D721Med (cell line): ENCODE data around the gene NLRP6.

Experiments used
- DNase-seq: peaks from one replicate; pipeline ENCODE4 v3.0.0; 2011; ENCODE audit warnings: low spot score; ENCODE audit not compliant: insufficient read length
- FAIRE-seq: peaks from 2 replicates; lab custom pipeline; 2011; peaks lifted over from hg19 to GRCh38; lab: Jason Lieb, UNC
- CTCF ChIP-seq: IDR thresholded peaks from 2 replicates; pipeline ENCODE4 v1.5.1; 2012; ENCODE audit warnings: mild to moderate bottlenecking, control low read depth; ENCODE audit not compliant: insufficient read depth; ENCODE audit errors: missing control alignments

The NLRP6 gene

GRCh38 chr11:292211-293121 lies 14.3 kb downstream of the NLRP6 start:
- FAIRE-seq (no peak), DNase-seq (no peak)
- TF ChIP-seq CTCF = no peak

GRCh38 chr11:293271-293851 lies 15.2 kb downstream of the NLRP6 start:
- no peak for DNase-seq
- FAIRE-seq = no peak
- no peak for TF ChIP-seq CTCF

- TF ChIP-seq CTCF = no peak
- FAIRE-seq = no peak
- no peak for DNase-seq
Observed at GRCh38 chr11:293852-294661, 15.8 kb downstream of the NLRP6 start.

- no peak for TF ChIP-seq CTCF
- DNase-seq (no peak), FAIRE-seq (no peak)
Observed at GRCh38 chr11:294780-295179, 16.6 kb downstream of the NLRP6 start.

- FAIRE-seq = no peak
- TF ChIP-seq CTCF = no peak
- no peak for DNase-seq
Observed at GRCh38 chr11:295351-296170, 17.4 kb downstream of the NLRP6 start.

GRCh38 chr11:296171-297050 lies 18.2 kb downstream of the NLRP6 start:
- no peak for TF ChIP-seq CTCF

More at GRCh38 chr11:296171-297050, 18.2 kb downstream of the NLRP6 start:
- no peak for DNase-seq
- no peak for FAIRE-seq
